OCI-LY1 (cell line): ENCODE measurements around the gene DCLK1.

Source experiments
- CTCF ChIP-seq: fragments of 200-600 bp; sonication (generic), shearing (Covaris generic); IDR thresholded peaks from 2 replicates; pipeline ENCODE4 v1.5.1; 2017; ENCODE audit warnings: mild to moderate bottlenecking, antibody characterized with exemption, low read length, moderate library complexity, mixed read lengths
- EZH2 ChIP-seq: fragments of 200-600 bp; sonication (generic), shearing (Covaris generic); IDR thresholded peaks from 2 replicates; pipeline ENCODE4 v1.8.0; 2017; ENCODE audit warnings: borderline replicate concordance, mixed run types, mild to moderate bottlenecking, antibody characterized with exemption, low read length, moderate library complexity, mixed read lengths

- TF ChIP-seq CTCF, result no peak
- no peak for TF ChIP-seq EZH2
These were observed 29.1 kb upstream of the DCLK1 start for GRCh38 chr13:36160297-36160696.
